Measurements from ENCODE around the gene PNMA6E.

- no peak for TF ChIP-seq CTCF (IDR thresholded peaks at IDR 0.05; ENCODE audit: insufficient read depth, low read length, poor library complexity, severe bottlenecking)
- TF ChIP-seq EZH2phosphoT487 (conservative IDR thresholded peaks at IDR 0.05; ENCODE audit: low read length), result no peak
Observed at GRCh38 chrX:153416781-153417450, 15.8 kb upstream of the PNMA6E start.

Data from SU-DHL-6 (cell line).